Effector memory CD8-positive, alpha-beta T cell (primary cell): ENCODE results near the gene ARID4B.
A peak's percentile ranks its signal among the peaks of the same experiment; 100 is the strongest.

Experiments used
- ATAC-seq: fragments of 150-1000 bp; cut with Tn5 transposase; replicated peaks from 2 replicates; pipeline ENCODE4 v1.10.0; 2021; ENCODE audit warnings: mild to moderate bottlenecking, moderate library complexity
- DNase-seq, 3 experiments: peaks; one replicate each; pipeline ENCODE4 v3.0.0; 2021
- H3K27ac Mint-ChIP-seq, 2 donors: one replicate each; pipeline ENCODE4 v1.8.0; 2022; ENCODE audit warnings: mild to moderate bottlenecking in 2 of 2, mixed read lengths in 2 of 2, moderate library complexity in 2 of 2
- H3K27me3 Mint-ChIP-seq, 2 donors: one replicate each; pipeline ENCODE4 v1.8.0; 2022; ENCODE audit warnings: mixed read lengths in 2 of 2
- H3K36me3 Mint-ChIP-seq: one replicate; pipeline ENCODE4 v1.8.0; 2022; ENCODE audit warnings: mild to moderate bottlenecking, moderate library complexity, mixed read lengths; ENCODE audit not compliant: insufficient read depth
- H3K4me1 Mint-ChIP-seq, 2 donors: one replicate each; pipeline ENCODE4 v1.8.0; 2022; ENCODE audit warnings: low read depth in 2 of 2, mixed read lengths in 2 of 2
- H3K4me3 Mint-ChIP-seq, 2 donors: one replicate each; pipeline ENCODE4 v1.8.0; 2022; ENCODE audit warnings: mild to moderate bottlenecking in 2 of 2, mixed read lengths in 2 of 2, moderate library complexity in 2 of 2
- H3K9me3 Mint-ChIP-seq, 2 donors: one replicate each; pipeline ENCODE4 v1.8.0; 2022; ENCODE audit warnings: mixed read lengths in 2 of 2

ARID4B gene

DNA sequence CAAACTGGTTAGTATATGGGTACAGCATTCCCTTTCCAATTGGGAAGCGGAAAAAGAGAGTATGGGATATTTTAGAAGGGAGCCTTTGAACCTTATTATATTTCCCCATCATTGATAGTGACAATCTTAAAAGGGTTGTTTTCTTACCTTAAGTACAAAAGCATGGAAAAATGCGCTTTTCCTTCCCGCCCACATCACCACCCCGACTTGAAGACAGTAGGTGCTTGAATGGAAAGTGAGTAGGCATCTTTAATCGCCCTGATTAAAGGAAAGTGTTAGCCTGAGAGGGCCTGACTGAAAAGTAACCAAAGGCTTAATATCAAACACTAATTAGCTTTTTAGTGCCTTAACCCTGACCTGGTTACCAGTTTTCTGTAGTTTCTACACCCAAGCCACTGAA lies 15.7 kb upstream of the ARID4B start:
- Mint-ChIP-seq H3K4me3 (no peak overlapping the region), H3K36me3 (peaks cover 54% of the 10 kb centered on the region), H3K27me3 (no peaks in the 10 kb centered on the region), H3K4me1 (peaks cover 2 to 3% of the 10 kb centered on the region in 2 donors), H3K9me3 (no peaks in the 10 kb centered on the region), H3K27ac (no peak overlapping the region)
- DNase-seq (no peak), ATAC-seq (no peak)

DNA sequence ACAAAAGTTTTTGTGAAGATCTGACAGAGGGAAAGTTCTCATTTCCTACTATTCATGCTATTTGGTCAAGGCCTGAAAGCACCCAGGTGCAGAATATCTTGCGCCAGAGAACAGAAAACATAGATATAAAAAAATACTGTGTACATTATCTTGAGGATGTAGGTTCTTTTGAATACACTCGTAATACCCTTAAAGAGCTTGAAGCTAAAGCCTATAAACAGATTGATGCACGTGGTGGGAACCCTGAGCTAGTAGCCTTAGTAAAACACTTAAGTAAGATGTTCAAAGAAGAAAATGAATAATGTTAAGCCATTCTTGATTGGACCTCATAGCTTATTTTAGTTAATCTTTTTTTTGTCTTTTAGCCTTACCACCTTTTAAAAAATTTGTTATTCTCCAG lies 14.5 kb upstream of the ARID4B start:
- no peak for ATAC-seq
- Mint-ChIP-seq H3K4me1 (peaks cover 2 to 8% of the 10 kb centered on the region in 2 donors), H3K9me3 (no peaks in the 10 kb centered on the region), H3K4me3 (no peak overlapping the region), H3K36me3 (peaks cover 50% of the 10 kb centered on the region), H3K27ac (no peak overlapping the region), H3K27me3 (no peaks in the 10 kb centered on the region)
- DNase-seq: no peak

DNA sequence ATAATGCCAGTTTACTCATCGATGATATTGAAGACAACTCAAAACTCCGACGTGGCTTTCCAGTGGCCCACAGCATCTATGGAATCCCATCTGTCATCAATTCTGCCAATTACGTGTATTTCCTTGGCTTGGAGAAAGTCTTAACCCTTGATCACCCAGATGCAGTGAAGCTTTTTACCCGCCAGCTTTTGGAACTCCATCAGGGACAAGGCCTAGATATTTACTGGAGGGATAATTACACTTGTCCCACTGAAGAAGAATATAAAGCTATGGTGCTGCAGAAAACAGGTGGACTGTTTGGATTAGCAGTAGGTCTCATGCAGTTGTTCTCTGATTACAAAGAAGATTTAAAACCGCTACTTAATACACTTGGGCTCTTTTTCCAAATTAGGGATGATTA lies 14.1 kb upstream of the ARID4B start:
- H3K9me3 Mint-ChIP-seq: no peaks in the 10 kb centered on the region
- no peak for ATAC-seq
- H3K36me3 Mint-ChIP-seq: peaks cover 50% of the 10 kb centered on the region
- no peak for DNase-seq
- H3K27ac Mint-ChIP-seq: no peak overlapping the region
- H3K27me3 Mint-ChIP-seq: no peaks in the 10 kb centered on the region
- no peak overlapping the region for H3K4me3 Mint-ChIP-seq
- peaks cover 3 to 12% of the 10 kb centered on the region in 2 donors for H3K4me1 Mint-ChIP-seq

DNA sequence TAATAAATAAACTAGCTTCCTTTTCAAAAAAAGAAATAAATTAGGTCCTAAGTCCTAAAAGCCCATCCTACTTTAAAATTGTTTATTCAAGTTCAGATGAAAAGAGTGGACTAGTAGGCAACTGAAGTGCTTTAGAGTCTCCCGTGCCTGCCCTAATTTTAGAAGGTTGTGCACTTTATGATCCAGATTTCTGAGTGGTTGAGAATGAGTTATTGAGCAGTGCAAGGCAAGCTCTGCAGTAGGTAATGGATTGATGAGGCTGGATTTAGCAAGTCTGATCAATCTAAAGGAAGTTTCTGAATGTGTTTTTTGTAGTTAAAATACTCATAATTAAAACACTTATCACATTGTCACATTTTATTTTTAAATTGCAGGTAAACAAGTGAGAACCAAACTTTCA lies 13.4 kb upstream of the ARID4B start:
- Mint-ChIP-seq H3K27ac (no peak overlapping the region), H3K4me1 (peaks cover 8 to 17% of the 10 kb centered on the region in 2 donors), H3K36me3 (peaks cover 50% of the 10 kb centered on the region), H3K9me3 (no peaks in the 10 kb centered on the region), H3K27me3 (no peaks in the 10 kb centered on the region), H3K4me3 (no peak overlapping the region)
- ATAC-seq (no peak), DNase-seq (no peak)

DNA sequence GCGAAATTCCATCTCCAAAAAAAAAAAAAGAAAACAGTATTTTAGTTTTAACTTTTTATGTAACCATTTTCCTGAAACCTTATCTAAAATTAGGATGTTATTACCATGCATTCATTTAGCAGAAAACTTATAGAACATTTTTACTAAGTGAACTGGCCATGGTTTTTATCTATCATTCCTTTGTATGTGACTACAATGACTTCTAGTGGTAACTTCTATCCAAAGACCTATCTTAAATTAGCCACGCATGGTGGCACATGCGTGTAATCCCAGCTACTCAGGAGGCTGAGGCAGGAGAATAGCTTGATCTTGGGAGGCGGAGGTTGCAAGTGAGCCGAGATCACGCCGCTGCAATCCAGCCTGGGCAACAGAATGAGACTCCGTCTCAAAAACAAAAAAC lies 11.8 kb upstream of the ARID4B start:
- Mint-ChIP-seq H3K4me3 (no peak overlapping the region), H3K9me3 (no peaks in the 10 kb centered on the region), H3K27me3 (no peaks in the 10 kb centered on the region), H3K4me1 (peaks cover 8 to 15% of the 10 kb centered on the region in 2 donors), H3K27ac (no peak overlapping the region), H3K36me3 (peaks cover 47% of the 10 kb centered on the region)
- no peak for DNase-seq
- ATAC-seq: no peak

DNA sequence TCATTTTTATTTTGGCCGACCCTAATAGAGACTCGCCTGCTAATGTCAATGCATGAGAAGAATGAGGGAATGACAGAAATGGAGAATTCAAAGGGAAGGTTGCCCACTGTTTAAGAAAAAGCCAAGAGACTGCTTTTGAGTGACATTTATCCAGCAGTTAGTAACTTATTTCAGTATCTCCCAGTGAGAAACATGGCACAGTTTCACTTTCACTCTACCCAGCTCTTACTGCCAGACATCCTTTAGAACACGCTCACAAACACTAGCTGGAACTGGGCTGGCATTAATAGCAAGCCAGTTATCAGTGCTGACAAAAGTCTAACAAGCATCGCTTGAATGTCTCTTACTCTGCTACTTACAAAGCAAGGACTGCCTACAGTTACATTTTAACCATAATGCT lies 8.9 kb upstream of the ARID4B start:
- Mint-ChIP-seq H3K27ac (peak overlapping the region; percentile 78 to 89), H3K36me3 (peaks cover 32% of the 10 kb centered on the region), H3K4me3 (peak overlapping the region; percentile 74), H3K9me3 (no peaks in the 10 kb centered on the region), H3K27me3 (no peaks in the 10 kb centered on the region), H3K4me1 (peaks cover 16 to 24% of the 10 kb centered on the region in 2 donors)
- ATAC-seq: peak; percentile 98
- peak in 2 of 3 experiments; percentile 9 to 28 for DNase-seq

DNA sequence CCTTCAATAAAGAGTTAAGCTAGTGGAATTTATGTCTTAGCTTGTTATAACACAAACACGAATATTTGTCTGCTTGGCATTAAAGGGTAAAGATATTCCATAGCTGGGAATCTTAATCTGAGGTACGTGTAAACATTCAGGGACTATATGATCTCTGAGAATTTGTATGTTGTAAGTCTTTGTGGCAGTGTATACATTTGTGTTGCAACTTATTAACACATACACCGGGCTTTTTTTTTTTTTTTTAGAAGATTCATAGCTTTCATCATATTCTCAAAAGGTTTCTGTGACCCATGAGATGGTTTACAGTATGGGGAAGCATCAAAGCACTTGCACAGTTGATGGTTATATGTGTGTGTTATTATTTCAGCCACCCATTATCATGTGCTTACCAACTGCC lies 3.4 kb upstream of the ARID4B start:
- H3K4me3 Mint-ChIP-seq: no peak overlapping the region
- DNase-seq (no peak), ATAC-seq (no peak)
- peaks cover 18% of the 10 kb centered on the region for H3K36me3 Mint-ChIP-seq
- peaks cover 18 to 23% of the 10 kb centered on the region in 2 donors for H3K4me1 Mint-ChIP-seq
- no peaks in the 10 kb centered on the region for H3K27me3 Mint-ChIP-seq
- H3K27ac Mint-ChIP-seq: peak overlapping the region in 1 of 2 donors; percentile 11
- no peaks in the 10 kb centered on the region for H3K9me3 Mint-ChIP-seq

DNA sequence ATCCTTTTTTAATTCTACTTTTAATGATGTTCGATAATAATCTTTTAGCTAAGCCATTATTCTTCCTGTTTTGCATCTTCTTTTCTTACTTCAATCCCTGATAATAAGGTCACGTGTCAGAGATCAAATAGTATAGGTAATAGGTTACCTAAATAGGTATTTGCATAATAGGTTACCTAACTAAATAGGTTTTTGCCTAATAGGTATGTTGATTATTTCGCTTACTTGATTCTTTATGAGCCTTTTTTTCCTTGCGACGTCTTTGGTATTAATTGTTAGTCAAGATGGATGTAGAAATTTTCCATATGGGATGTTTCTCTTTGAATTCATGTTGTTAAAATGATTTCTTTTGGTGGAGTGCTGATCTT lies 2.9 kb upstream of the ARID4B start:
- H3K27ac Mint-ChIP-seq: peak overlapping the region in 1 of 2 donors; percentile 11
- no peak overlapping the region for H3K4me3 Mint-ChIP-seq
- H3K4me1 Mint-ChIP-seq: peaks cover 21 to 26% of the 10 kb centered on the region in 2 donors
- H3K27me3 Mint-ChIP-seq: no peaks in the 10 kb centered on the region
- H3K9me3 Mint-ChIP-seq: no peaks in the 10 kb centered on the region
- no peak for ATAC-seq
- peaks cover 23% of the 10 kb centered on the region for H3K36me3 Mint-ChIP-seq
- no peak for DNase-seq

DNA sequence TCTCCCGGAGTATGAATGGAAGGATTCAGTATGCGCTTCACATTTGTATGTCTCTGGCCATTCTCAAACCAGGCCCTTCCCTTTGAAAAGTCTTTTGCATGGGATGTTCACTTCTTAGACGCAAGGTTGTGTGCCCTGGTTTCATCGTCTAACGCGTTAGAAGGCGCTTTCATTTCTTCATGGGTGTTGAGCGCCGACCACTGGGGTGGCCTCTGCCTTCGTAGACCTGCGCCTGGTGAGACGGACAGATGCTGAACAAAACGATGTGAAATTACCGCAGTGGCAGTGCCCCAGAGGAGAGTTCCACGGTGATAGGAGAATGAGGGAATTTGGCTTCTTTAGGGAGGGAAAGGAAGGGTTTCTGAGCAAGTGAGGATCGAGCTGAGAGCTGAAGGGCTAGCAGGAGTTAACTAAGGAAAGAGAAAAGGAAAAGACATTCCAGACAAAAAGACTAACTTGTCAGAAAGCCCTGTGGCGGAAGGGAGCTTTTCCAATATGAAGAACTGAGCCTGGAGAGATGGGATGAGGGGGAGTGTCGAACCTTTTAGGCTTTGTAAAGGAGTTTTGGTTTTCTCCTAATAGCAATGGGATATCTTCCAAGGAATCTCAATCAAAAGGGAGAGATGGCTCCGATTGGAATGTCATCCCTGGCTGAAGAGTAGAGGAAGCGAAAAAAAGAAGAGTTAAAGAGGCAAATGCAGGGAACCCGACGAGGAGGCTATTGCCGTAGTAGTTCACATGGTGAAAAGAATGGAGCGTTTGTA lies 1.3 kb upstream of the ARID4B start:
- Mint-ChIP-seq H3K4me3 (no peak overlapping the region), H3K9me3 (no peaks in the 10 kb centered on the region), H3K27ac (no peak overlapping the region), H3K4me1 (peaks cover 30 to 31% of the 10 kb centered on the region in 2 donors), H3K27me3 (no peaks in the 10 kb centered on the region), H3K36me3 (peaks cover 24% of the 10 kb centered on the region)
- ATAC-seq: peak; percentile 28
- DNase-seq: peak; percentile 48 to 58 (median 48)

DNA sequence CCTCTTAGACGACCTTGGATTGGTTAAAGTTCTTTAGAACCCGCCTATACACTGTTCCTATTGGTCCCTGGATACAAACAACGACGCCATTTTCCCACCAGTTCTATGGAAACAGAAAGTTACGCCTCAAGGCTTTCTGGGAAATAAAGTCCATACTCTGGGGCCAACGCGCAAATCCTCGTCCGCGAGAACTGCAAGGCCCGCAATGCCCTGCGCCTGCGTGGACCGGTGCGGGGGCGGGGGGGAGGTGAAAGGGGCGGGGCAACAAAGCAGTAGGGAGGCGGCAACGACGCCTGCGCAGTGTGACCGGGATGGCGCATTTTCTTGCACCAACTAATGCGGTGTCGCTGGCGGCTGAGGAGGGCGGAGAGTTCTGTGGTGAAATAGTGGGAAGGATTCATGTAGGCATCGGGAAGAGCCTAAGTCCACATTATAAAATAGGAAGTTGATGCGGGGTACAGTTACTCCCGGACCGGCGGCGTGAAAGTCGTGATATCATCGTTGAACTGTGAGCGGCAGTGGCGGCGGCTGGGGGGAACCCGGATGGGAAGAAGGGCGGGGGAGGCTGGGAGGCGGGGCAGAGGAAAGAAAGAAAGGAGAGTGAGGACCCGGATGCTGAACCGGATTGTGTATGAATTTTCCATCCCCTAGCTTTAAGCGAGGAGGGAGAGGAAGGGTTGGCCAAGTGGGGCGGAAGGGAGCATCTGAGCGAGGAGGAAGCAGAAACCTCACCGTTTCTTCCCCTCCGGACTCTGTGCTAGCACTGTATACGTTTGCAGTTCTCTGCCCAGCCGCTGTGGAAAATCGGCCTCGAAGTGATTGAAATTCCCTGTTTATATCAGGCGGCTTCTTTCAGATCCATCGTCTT lies 526 bp upstream of the ARID4B start, which contains the start of gene GGPS1:
TSS of gene GGPS1 (plus strand) at position 300 of the 868 bp plus-strand sequence. CDS start 6,695 bp downstream, outside the sequence.
- Mint-ChIP-seq H3K27ac (no peak within 1 kb of the TSS), H3K4me1 (peaks cover 30 to 32% of the 10 kb centered on the region in 2 donors), H3K9me3 (no peaks in the 10 kb centered on the region), H3K4me3 (no peak within 1 kb of the TSS), H3K36me3 (peaks cover 29% of the 10 kb centered on the region), H3K27me3 (no peaks in the 10 kb centered on the region)
- ATAC-seq (peak; percentile 77), DNase-seq (peak; percentile 93 to 95 (median 94))

DNA sequence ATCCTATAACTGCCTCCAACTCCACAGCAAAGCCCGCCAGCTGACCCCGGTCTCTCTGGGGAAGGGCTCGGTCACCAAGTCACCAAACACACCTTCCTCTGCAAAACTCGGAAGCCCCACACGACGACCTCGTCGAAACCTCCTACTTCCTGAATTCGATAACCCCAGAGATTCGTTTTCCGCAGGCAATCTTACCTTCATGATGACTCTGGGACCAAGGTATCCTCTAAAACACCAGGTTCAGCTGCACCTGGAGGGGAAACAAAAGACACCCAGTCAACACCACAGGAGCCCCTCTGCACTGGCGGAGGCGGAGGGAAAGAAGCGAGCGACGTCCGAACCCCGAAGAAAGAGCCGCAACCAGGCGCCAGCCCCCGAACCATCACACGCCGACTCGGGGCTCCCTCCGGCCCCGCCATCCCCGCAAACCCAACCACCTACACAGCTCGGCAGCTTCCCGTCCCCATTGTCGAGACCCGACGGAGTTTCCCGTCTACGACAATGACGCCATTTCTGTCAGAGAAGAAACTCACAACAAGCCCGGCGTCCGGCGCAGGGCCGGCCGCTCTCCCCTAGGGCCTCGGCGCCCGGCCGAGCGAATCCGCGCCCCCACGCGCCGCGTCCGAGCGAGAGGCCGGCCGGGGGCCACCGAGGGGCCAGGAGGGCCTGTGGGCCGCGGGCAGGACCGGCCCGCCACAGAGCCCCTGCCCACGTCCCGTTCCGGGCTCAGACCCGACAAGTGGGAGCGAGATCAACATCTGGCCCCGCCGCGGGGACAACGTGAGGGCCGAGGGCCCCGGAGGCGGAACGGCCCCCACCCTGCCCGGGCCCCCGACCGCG lies 1.0 kb downstream of the ARID4B start:
- H3K4me1 Mint-ChIP-seq: peaks cover 34 to 40% of the 10 kb centered on the region in 2 donors
- H3K4me3 Mint-ChIP-seq: no peak overlapping the region
- H3K9me3 Mint-ChIP-seq: no peaks in the 10 kb centered on the region
- ATAC-seq (peak; percentile 30), DNase-seq (peak; percentile 67 to 69 (median 68))
- H3K27me3 Mint-ChIP-seq: no peaks in the 10 kb centered on the region
- no peak overlapping the region for H3K27ac Mint-ChIP-seq
- H3K36me3 Mint-ChIP-seq: peaks cover 33% of the 10 kb centered on the region

DNA sequence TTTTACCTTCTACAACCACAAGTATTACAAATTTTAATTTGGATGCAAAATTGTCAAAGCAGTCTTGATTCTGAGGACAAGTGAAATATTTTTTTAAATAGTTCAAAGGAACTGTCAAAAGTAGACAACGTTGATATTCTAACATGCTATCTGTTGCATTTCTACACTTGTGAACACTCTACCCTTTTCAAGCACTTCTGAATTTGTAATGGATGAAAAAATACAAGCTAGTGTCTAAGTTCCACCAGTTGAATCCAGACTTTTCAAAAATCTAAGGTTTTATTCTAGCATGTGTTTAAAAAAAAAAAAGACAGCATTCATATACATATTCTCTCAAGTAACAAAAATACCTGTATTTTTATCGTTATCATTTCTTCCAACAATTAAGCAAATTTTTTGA lies 2.1 kb downstream of the ARID4B start:
- Mint-ChIP-seq H3K4me3 (no peak overlapping the region), H3K27ac (no peak overlapping the region), H3K4me1 (peaks cover 35 to 48% of the 10 kb centered on the region in 2 donors), H3K9me3 (no peaks in the 10 kb centered on the region), H3K27me3 (no peaks in the 10 kb centered on the region), H3K36me3 (peaks cover 44% of the 10 kb centered on the region)
- no peak for DNase-seq
- ATAC-seq: no peak

DNA sequence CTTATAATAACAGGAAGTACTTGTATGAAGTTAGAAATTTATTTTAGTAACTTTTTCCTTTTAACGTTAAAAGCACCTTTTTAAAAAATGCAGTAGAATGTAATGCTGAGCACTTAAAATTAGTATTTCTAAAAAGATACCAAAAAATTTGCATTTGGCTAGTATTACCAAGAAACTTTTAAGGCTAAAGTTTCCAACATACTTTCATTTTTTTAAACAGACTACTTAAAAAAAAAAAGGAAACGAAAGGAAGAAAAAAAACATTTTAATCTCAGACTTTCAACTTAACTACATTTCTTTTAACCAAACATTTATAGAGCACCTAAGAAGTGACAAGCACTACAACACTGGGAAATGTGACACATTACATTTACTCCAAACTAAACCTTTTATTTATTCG lies 2.8 kb downstream of the ARID4B start:
- peaks cover 40 to 55% of the 10 kb centered on the region in 2 donors for H3K4me1 Mint-ChIP-seq
- ATAC-seq (no peak), DNase-seq (no peak)
- no peak overlapping the region for H3K4me3 Mint-ChIP-seq
- no peaks in the 10 kb centered on the region for H3K9me3 Mint-ChIP-seq
- no peak overlapping the region for H3K27ac Mint-ChIP-seq
- peaks cover 47% of the 10 kb centered on the region for H3K36me3 Mint-ChIP-seq
- no peaks in the 10 kb centered on the region for H3K27me3 Mint-ChIP-seq
